K562 (cell line): ENCODE results near the gene OXSM. TPM values are rescaled to one million over a fixed set of nuclear protein-coding genes. Genes with fewer than 3 reads are reported as not detected.
A peak's percentile ranks its signal among the peaks of the same experiment; 100 is the strongest.

ENCODE experiments used
- ATAC-seq: fragments of 200-7000 bp; cut with Tn5 transposase; 3 replicates; pipeline ENCODE4 v1.9.1; 2020; ENCODE audit warnings: moderate library complexity
- BruUV-seq: library from RNA; stranded (reverse); fragments of 400-500 nt; replicated peaks from 2 replicates; lab custom pipeline; 2021; lab: Mats Ljungman, UMichigan
- CTCF ChIA-PET: fragments of 300-600 bp; formaldehyde crosslinking; extraction: SDS; loops from one replicate; lab custom pipeline; 2021; ENCODE audit warnings: low intra/inter-chr PET ratio; lab: Yijun Ruan, JAX
- POLR2A ChIA-PET: fragments of 300-600, 350-650 bp; sonication (Branson Sonifier 250); formaldehyde crosslinking; extraction: SDS; loops from one replicate; lab custom pipeline; 2021; ENCODE audit warnings: antibody characterized with exemption, inconsistent platforms; lab: Yijun Ruan, JAX
- DNase-seq, 4 experiments: peaks; one replicate each; pipeline versions ENCODE4 v3.0.0 to v3.0.0-alpha.2; 2011 to 2018; ENCODE audit warnings: low spot score in 3 of 4, mixed read lengths in 3 of 4; ENCODE audit errors: extremely low read depth in 1 of 4
- FAIRE-seq: peaks from 2 replicates; lab custom pipeline; 2011; peaks lifted over from hg19 to GRCh38; lab: Jason Lieb, UNC
- H2AFZ ChIP-seq: 2 replicates; pipeline ENCODE4 v1.6.0; 2011; ENCODE audit warnings: low read depth, low read length, control low read depth, inconsistent platforms
- H3K27ac ChIP-seq: fragments of 200-600 bp; 3 replicates; pipeline ENCODE4 v1.8.0; 2011; ENCODE audit warnings: low read depth, mild to moderate bottlenecking, control low read depth, inconsistent platforms, low read length, moderate library complexity, mixed read lengths; ENCODE audit errors: extremely low read depth
- H3K27me3 ChIP-seq, 2 experiments: fragments of 300-600 bp in 1 of 2; 2 replicates in 1 of 2; 3 replicates in 1 of 2; pipeline versions ENCODE4 v1.6.0 to v1.8.0; 2011; ENCODE audit warnings: inconsistent platforms in 2 of 2, low read length in 2 of 2, mild to moderate bottlenecking in 1 of 2, mixed read lengths in 1 of 2, moderate library complexity in 1 of 2; ENCODE audit not compliant: control insufficient read depth in 2 of 2, insufficient read depth in 2 of 2
- H3K36me3 ChIP-seq: fragments of 300-600 bp; 3 replicates; pipeline ENCODE4 v1.8.0; 2011; ENCODE audit warnings: mild to moderate bottlenecking, low read length, inconsistent platforms; ENCODE audit not compliant: control insufficient read depth, insufficient read depth
- H3K4me1 ChIP-seq, 2 experiments: fragments of 200-600 bp in 1 of 2; replicated peaks in 1 of 2; 2 replicates in 1 of 2; 3 replicates in 1 of 2; pipeline versions ENCODE4 v1.5.1 to v1.8.0; 2011; ENCODE audit warnings: inconsistent platforms in 2 of 2, low read length in 2 of 2, mild to moderate bottlenecking in 1 of 2, mixed read lengths in 1 of 2, moderate library complexity in 1 of 2; ENCODE audit not compliant: control insufficient read depth in 2 of 2, insufficient read depth in 2 of 2
- H3K4me2 ChIP-seq: 2 replicates; pipeline ENCODE4 v1.6.1; 2011; ENCODE audit warnings: low read length, control low read depth, inconsistent platforms, mixed read lengths; ENCODE audit not compliant: insufficient read depth
- H3K4me3 ChIP-seq: fragments of 200-600 bp; sonication (generic), shearing (Covaris generic); 2 replicates; pipeline ENCODE4 v1.5.1; 2016; ENCODE audit warnings: control low read depth, inconsistent platforms
- H3K79me2 ChIP-seq: fragments of 200-600 bp; 3 replicates; pipeline ENCODE4 v1.8.0; 2011; ENCODE audit warnings: low read length, inconsistent platforms; ENCODE audit not compliant: control insufficient read depth, insufficient read depth
- H3K9ac ChIP-seq, 2 experiments: 2 replicates each; pipeline versions ENCODE4 v1.6.0 to v1.6.1; 2011; ENCODE audit warnings: low read depth in 2 of 2, low read length in 2 of 2, control low read depth in 1 of 2, inconsistent platforms in 1 of 2, mild to moderate bottlenecking in 1 of 2, mixed read lengths in 1 of 2; ENCODE audit not compliant: insufficient read depth in 1 of 2
- H3K9me1 ChIP-seq: one replicate; pipeline ENCODE4 v1.6.0; 2011; ENCODE audit warnings: inconsistent platforms, mild to moderate bottlenecking, low read length, moderate library complexity; ENCODE audit not compliant: control insufficient read depth, insufficient read depth
- H3K9me3 ChIP-seq: replicated peaks from 2 replicates; pipeline ENCODE4 v1.5.1; 2011; ENCODE audit warnings: low read depth, low read length, inconsistent platforms; ENCODE audit not compliant: control insufficient read depth, insufficient read depth
- H4K20me1 ChIP-seq: replicated peaks from 2 replicates; pipeline ENCODE4 v1.6.1; 2011; ENCODE audit warnings: low read length, inconsistent platforms, mixed read lengths; ENCODE audit not compliant: control insufficient read depth, insufficient read depth
- C11orf30 ChIP-seq: fragments of 450-650 bp; IDR thresholded peaks from 2 replicates; pipeline ENCODE4 v1.6.1; 2016; ENCODE audit warnings: low read depth, mild to moderate bottlenecking
- HDAC2 ChIP-seq: fragments of 450-650 bp; IDR thresholded peaks from 2 replicates; pipeline ENCODE4 v1.6.1; 2016; ENCODE audit warnings: mild to moderate bottlenecking
- HNRNPK ChIP-seq: fragments of 200-400 bp; formaldehyde crosslinking; IDR thresholded peaks from one replicate; pipeline ENCODE4 v1.6.1; 2018; ENCODE audit warnings: mild to moderate bottlenecking, low read depth, low read length; ENCODE audit not compliant: poor library complexity, severe bottlenecking
- HNRNPL ChIP-seq: fragments of 200-400 bp; formaldehyde crosslinking; IDR thresholded peaks from 2 replicates; pipeline ENCODE4 v1.6.1; 2017; ENCODE audit warnings: low read depth, mild to moderate bottlenecking, low read length
- IRF2 ChIP-seq: sonication (generic); formaldehyde crosslinking; IDR thresholded peaks from 2 replicates; pipeline ENCODE4 v1.8.1; 2022; ENCODE audit warnings: mild to moderate bottlenecking, missing genetic modification reagents
- KHSRP ChIP-seq: fragments of 450-650 bp; IDR thresholded peaks from 2 replicates; pipeline ENCODE4 v1.6.1; 2017
- L3MBTL2 ChIP-seq: fragments of 450-650 bp; IDR thresholded peaks from 2 replicates; pipeline ENCODE4 v1.6.1; 2016; ENCODE audit warnings: mild to moderate bottlenecking, moderate library complexity
- MAFG ChIP-seq: fragments of 450-650 bp; conservative IDR thresholded peaks from 2 replicates; pipeline ENCODE4 v1.6.1; 2016; ENCODE audit warnings: missing genetic modification characterization, missing compliant biosample characterization
- MAFK ChIP-seq: IDR thresholded peaks from 2 replicates; pipeline ENCODE4 v1.6.1; 2011; ENCODE audit warnings: low read length, improper control_type of control experiment
- MTA3 ChIP-seq: fragments of 450-650 bp; formaldehyde crosslinking; IDR thresholded peaks from 2 replicates; pipeline ENCODE4 v1.6.1; 2017; ENCODE audit warnings: mild to moderate bottlenecking, borderline replicate concordance
- NFXL1 ChIP-seq: fragments of 450-650 bp; formaldehyde crosslinking; IDR thresholded peaks from 2 replicates; pipeline ENCODE4 v1.4.0; 2021; ENCODE audit warnings: mild to moderate bottlenecking
- NRF1 ChIP-seq, 2 experiments: fragments of 450-650 bp; IDR thresholded peaks in 1 of 2; conservative IDR thresholded peaks in 1 of 2; 2 replicates each; pipeline ENCODE4 v1.6.1; 2014; ENCODE audit warnings: mild to moderate bottlenecking in 2 of 2
- OTX1 ChIP-seq: fragments of 450-650 bp; formaldehyde crosslinking; IDR thresholded peaks from 2 replicates; pipeline ENCODE4 v1.4.0; 2022; ENCODE audit warnings: mild to moderate bottlenecking
- SREBF1 ChIP-seq: fragments of 150-350 bp; IDR thresholded peaks from 2 replicates; pipeline ENCODE4 v1.6.1; 2014; ENCODE audit warnings: antibody characterized with exemption, low read depth, low read length, borderline replicate concordance
- STAT5A ChIP-seq: IDR thresholded peaks from 2 replicates; pipeline ENCODE4 v1.6.1; 2012; ENCODE audit warnings: low read length, inconsistent platforms, borderline replicate concordance
- TSC22D4 ChIP-seq: fragments of 450-650 bp; IDR thresholded peaks from 2 replicates; pipeline ENCODE4 v1.6.1; 2016; ENCODE audit warnings: missing genetic modification characterization, missing biosample characterization, control low read depth
- ZNF133 ChIP-seq: fragments of 250-450 bp; sonication (Bioruptor Pico); IDR thresholded peaks from 2 replicates; pipeline ENCODE4 v1.4.0; 2020; ENCODE audit warnings: mild to moderate bottlenecking
- ZNF175 ChIP-seq: fragments of 200-800 bp; sonication (Bioruptor generic); IDR thresholded peaks from 2 replicates; pipeline ENCODE4 v1.6.1; 2016; ENCODE audit warnings: low read depth, mild to moderate bottlenecking, missing genetic modification characterization, missing compliant biosample characterization
- ZNF316 ChIP-seq: fragments of 450-650 bp; IDR thresholded peaks from 2 replicates; pipeline ENCODE4 v1.6.1; 2016
- WGBS: fragments of 100-300 bp; shearing (Covaris generic); methylation state at CpG from one replicate; pipeline ENCODE4 v1.1.6; 2016; ENCODE audit warnings: low coverage, mixed read lengths; ENCODE audit not compliant: insufficient coverage; ENCODE audit errors: missing lambda C conversion rate; 5-methylcytosine and 5-hydroxymethylcytosine counted together
- in situ Hi-C: fragments of 300-500 bp; cut with MboI; formaldehyde crosslinking; loops from 4 replicates; pipeline ENCODE4 v1.15.0; 2018; ENCODE audit warnings: inconsistent platforms, mixed read lengths
- intact Hi-C: fragments of 100-400 bp; cut with micrococcal nuclease; formaldehyde crosslinking; loops from 2 replicates; pipeline ENCODE4 v1.14.2; 2022
- polyA plus RNA-seq, 8 experiments: library from polyadenylated mRNA; depleted of rRNA in 4 of 8; stranded (reverse) in 5 of 8; unstranded in 3 of 8; fragments of >200 nt; fragmentation: Nextera tagmentation in 2 of 8; fragmentation: Illumina TruSeq in 1 of 8; extraction: Ambion mirVana in 2 of 8; extraction: Trizol in 1 of 8; gene quantifications; 2 replicates each; pipeline versions ENCODE4 v1.2.1 to v1.2.3, GENCODE V29; 2011 to 2014; ENCODE audit warnings: inconsistent platforms in 1 of 8, missing spikeins in 1 of 8
- total RNA-seq, 7 experiments: library from RNA; depleted of rRNA in 6 of 7; stranded (reverse); fragments of >200 nt in 6 of 7; fragmentation: Illumina TruSeq in 2 of 7; extraction: Trizol in 2 of 7; gene quantifications; 2 replicates each; pipeline versions ENCODE4 v1.2.1 to v1.2.3, GENCODE V29; 2011 to 2021; ENCODE audit warnings: low replicate concordance in 1 of 7
- TF ChIP-seq, protein P1 (sequence below): fragments of 450-650 bp; formaldehyde crosslinking; IDR thresholded peaks from 2 replicates; pipeline ENCODE4 v1.4.0; 2022; ENCODE audit warnings: mild to moderate bottlenecking, moderate library complexity
- TF ChIP-seq, protein P2 (sequence below): fragments of 450-650 bp; formaldehyde crosslinking; IDR thresholded peaks from 2 replicates; pipeline ENCODE4 v1.4.0; 2020; ENCODE audit warnings: mild to moderate bottlenecking, mixed read lengths
- TF ChIP-seq, protein P3 (sequence below): fragments of 150-350 bp; conservative IDR thresholded peaks from 2 replicates; pipeline ENCODE4 v1.6.1; 2014; ENCODE audit warnings: low read length

The OXSM gene
- total and polyA plus RNA-seq, 9 of the 15 experiments (the other 6 are each of a cell fraction or from before 2014, with no cell fraction given), result 24.0 to 107 (median 34.0) TPM

DNA sequence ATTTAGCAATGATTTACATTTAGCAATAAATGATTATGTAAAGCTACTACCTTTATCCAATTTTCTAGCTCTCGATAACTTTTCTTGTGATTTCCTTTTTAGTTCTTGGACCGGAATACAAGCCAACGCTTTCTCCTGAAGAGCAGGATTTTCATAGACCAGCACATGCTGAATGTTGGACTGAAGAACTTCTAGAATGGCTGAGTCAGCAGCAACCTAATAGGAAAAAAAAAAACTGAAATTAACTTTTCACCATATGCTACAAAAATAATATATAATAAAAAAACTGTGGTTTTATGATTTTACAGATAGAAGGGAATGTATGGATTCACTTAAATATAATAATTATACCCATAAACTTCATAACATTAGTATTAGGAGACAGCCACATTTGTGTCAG is 38.8 kb upstream of the OXSM start:
- in situ Hi-C loops, result no loop called here
- Histone ChIP-seq H3K9me3 (no peaks in the 10 kb centered on the region), H2AFZ (no peak overlapping the region), H3K4me1 (no peaks in the 10 kb centered on the region), H3K4me2 (no peak overlapping the region), H3K4me3 (no peak overlapping the region), H3K27me3 (no peaks in the 10 kb centered on the region), H3K36me3 (peaks cover 83% of the 10 kb centered on the region), H3K79me2 (peaks cover 8% of the 10 kb centered on the region; the same call in 2 of the 3 replicates), H3K9me1 (no peaks in the 10 kb centered on the region), H3K9ac (no peak overlapping the region), H4K20me1 (no peaks in the 10 kb centered on the region), H3K27ac (no peak overlapping the region)
- WGBS, result 96% methylated on average over 3 of the region's 3 CpGs
- ChIA-PET POLR2A (no interaction called here), CTCF (no interaction called here)
- ATAC-seq (no peak), DNase-seq (no peak), FAIRE-seq (no peak)
- intact Hi-C loops, result no loop called here
- no TSS peak for BruUV-seq
- TF ChIP-seq NFXL1, result no peak
- no peak for TF ChIP-seq ZNF175
- no peak for TF ChIP-seq ZNF133 (CRISPR knock-in tag)
- TF ChIP-seq IRF2, result no peak
- no peak for TF ChIP-seq MTA3
- no peak for TF ChIP-seq NRF1 (conservative IDR thresholded peaks at IDR 0.05 in 1 of 2, IDR thresholded peaks at IDR 0.05 in 1 of 2)
- no peak for TF ChIP-seq KHSRP
- TF ChIP-seq SREBF1, result no peak
- TF ChIP-seq MAFG (tag), result peak; percentile 68
- no peak for TF ChIP-seq OTX1
- no peak for TF ChIP-seq HNRNPL
- TF ChIP-seq C11orf30, result peak; percentile 63
- TF ChIP-seq MAFK, result peak; percentile 68; the same call in 1 of the 2 replicates
- TF ChIP-seq, protein P1, sequence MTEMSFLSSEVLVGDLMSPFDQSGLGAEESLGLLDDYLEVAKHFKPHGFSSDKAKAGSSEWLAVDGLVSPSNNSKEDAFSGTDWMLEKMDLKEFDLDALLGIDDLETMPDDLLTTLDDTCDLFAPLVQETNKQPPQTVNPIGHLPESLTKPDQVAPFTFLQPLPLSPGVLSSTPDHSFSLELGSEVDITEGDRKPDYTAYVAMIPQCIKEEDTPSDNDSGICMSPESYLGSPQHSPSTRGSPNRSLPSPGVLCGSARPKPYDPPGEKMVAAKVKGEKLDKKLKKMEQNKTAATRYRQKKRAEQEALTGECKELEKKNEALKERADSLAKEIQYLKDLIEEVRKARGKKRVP, result no peak
- TF ChIP-seq HDAC2, result no peak
- TF ChIP-seq, protein P2, sequence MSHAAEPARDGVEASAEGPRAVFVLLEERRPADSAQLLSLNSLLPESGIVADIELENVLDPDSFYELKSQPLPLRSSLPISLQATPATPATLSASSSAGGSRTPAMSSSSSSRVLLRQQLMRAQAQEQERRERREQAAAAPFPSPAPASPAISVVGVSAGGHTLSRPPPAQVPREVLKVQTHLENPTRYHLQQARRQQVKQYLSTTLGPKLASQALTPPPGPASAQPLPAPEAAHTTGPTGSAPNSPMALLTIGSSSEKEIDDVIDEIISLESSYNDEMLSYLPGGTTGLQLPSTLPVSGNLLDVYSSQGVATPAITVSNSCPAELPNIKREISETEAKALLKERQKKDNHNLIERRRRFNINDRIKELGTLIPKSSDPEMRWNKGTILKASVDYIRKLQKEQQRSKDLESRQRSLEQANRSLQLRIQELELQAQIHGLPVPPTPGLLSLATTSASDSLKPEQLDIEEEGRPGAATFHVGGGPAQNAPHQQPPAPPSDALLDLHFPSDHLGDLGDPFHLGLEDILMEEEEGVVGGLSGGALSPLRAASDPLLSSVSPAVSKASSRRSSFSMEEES, result no peak
- TF ChIP-seq ZNF316, result peak; percentile 86
- TF ChIP-seq L3MBTL2, result no peak
- no peak for TF ChIP-seq TSC22D4 (tag)
- no peak for TF ChIP-seq STAT5A
- TF ChIP-seq HNRNPK, result no peak
- TF ChIP-seq, protein P3, sequence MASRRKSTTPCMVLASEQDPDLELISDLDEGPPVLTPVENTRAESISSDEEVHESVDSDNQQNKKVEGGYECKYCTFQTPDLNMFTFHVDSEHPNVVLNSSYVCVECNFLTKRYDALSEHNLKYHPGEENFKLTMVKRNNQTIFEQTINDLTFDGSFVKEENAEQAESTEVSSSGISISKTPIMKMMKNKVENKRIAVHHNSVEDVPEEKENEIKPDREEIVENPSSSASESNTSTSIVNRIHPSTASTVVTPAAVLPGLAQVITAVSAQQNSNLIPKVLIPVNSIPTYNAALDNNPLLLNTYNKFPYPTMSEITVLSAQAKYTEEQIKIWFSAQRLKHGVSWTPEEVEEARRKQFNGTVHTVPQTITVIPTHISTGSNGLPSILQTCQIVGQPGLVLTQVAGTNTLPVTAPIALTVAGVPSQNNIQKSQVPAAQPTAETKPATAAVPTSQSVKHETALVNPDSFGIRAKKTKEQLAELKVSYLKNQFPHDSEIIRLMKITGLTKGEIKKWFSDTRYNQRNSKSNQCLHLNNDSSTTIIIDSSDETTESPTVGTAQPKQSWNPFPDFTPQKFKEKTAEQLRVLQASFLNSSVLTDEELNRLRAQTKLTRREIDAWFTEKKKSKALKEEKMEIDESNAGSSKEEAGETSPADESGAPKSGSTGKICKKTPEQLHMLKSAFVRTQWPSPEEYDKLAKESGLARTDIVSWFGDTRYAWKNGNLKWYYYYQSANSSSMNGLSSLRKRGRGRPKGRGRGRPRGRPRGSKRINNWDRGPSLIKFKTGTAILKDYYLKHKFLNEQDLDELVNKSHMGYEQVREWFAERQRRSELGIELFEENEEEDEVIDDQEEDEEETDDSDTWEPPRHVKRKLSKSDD, result no peak
